ENCODE measurements around the gene VPS25.

VPS25 gene

DNA sequence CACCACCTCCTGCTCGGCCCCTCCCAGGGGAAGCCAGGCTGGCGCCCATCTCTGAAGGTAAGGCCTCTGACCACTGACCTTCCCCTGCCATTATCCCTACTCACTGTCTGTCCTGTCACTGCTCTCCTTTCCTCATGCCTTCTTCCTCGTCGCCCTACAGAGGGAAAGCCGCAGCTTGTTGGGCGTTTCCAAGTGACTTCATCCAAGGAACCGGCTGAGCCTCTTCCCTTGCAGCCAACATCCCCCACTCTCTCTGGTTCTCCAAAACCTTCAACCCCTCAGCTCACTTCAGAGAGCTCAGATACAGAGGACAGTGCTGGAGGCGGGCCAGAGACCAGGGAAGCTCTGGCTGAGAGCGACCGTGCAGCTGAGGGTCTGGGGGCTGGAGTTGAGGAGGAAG is 22.2 kb downstream of the VPS25 start:
- no peak for DNase-seq (ENCODE audit: low spot score)

DNA sequence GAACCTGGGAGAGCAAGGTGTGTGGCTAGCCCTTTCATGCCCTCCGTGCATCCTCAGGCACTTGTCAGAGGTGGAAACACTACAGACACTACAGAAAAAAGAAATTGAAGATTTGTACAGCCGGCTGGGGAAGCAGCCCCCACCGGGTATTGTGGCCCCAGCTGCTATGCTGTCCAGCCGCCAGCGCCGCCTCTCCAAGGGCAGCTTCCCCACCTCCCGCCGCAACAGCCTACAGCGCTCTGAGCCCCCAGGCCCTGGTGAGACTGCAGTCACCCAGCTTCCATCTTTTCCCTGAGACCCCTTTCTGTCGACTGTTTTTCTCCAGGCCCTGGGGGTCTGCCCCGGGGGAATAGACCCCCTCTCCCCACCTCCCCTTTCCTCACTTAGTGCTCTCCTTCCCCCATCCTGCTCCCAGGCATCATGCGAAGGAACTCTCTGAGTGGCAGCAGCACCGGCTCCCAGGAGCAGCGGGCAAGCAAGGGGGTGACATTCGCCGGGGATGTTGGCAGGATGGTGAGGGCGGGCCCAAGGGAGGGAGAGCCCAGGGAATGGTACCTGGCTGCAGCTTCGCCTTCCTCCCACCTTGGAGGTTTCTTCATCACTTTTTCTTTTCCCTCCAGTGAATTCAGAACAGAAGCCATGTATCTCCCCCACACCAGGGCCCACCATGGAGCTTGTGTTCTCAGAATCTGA is 23.0 kb downstream of the VPS25 start:
- no peak for DNase-seq (ENCODE audit: low spot score)

DNA sequence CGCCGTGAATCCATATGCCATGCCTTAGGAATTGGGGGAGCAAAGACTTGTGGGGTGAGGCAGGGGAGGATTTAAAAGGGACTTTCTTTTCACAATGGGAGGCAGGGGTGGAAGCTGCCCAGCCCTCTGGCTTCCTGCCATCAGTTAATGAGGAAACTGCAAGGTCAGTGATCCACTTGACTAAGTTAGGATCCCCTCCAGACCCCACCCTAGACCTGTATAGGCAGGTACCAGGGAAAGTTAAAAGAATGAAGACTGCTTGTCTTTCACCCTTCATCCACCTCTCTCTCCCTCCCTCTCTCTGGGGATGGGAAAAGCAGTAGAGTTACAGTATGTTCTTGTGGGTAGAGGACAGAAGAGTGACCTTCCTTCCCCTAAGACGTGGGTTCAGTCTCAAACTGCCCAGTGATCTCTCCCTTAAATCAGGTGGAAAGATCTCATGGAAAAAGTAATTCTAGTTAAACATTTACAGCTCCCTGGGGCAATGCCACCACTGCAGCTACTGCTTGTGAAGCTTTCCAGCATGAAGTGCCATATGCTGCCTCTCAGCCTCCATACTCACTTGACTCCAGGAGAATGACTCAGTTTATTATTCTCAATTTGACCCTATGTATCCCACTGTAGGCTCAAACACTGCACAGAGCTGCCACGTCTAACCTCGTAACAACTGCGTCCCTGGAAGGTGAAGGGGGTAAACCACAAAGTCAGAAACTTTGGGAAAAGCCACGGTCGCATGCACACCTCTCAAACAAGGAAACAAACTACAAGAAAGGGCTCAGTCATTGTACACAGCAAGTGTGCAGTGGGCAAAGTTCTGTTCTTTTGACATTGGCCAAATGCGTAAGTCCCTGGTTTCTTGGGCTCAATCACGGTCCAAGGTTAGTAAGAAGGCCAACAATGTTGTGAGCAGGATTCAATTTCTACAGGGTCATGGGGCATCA is 24.1 kb downstream of the VPS25 start:
- DNase-seq (ENCODE audit: low spot score): no peak

DNA sequence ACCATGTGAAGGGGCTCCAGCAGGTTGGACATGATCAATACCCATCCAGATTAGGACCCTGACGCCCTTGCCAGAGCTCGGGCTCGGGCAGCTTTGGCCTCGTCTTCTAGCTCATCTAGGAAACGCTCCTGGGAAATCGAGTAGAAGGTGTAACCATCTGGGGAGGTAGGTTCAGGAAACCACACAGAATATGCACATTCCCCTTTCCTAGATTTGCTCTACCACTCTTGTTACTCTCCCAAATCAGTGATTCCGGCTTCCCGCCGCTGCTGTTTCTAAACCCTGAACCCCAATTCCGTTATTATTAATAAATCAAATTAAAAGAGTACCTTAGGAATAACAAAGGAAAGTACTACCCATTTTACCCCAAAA is 24.7 kb downstream of the VPS25 start:
- no peak for DNase-seq (ENCODE audit: low spot score)

DNA sequence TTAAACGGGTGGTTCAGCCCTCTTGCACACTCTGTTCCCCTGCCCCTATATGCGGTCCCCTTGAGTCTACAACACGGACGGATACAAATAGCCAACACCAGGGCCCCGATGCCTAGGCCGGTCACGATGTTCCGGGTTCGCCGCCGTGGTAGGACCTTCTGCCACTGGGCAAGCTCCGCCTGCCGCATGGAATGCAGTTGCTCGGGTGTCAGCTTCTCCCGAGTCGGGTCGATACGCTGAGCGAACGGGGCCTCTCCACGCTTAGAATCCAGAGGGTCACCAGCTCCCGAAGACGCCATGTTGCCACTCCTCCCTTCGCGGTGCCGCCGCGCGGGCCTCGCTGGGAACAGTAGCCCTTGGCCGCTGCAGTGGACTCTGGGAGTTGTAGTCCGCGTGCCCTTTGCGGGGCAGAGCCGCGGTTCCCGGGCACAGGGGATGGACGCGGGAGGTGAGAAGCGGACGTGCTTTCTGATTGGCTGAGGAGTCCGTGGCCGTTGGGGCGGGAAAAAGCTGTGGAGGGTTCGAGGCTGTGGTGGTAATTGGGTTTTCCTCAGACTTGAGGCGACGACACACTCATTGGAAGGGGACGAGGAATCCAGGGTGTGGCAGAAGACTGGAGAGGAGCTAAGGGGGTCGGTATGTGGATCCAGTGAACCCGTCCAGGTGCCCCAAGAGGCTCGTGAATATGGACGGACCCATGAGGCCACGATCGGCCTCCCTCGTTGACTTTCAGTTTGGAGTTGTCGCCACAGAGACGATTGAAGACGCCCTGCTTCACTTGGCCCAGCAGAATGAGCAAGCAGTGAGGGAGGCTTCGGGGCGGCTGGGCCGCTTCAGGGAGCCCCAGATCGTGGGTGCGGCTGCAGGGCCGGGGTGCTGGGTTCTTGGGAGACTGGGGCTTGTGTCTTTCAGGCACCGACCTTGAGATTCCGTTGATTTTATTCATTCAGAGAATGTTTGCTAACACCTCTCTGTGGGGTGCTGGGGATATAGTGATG is 25.4 kb downstream of the VPS25 start, which contains the start of the genes CNTD1 and COA3:
CNTD1 (plus strand) TSS at position 479 of the 998 bp plus-strand sequence; CDS start at position 686, 207 bp downstream.
COA3 (minus strand) TSS at position 322 of the 998 bp plus-strand sequence; CDS start at position 299, 23 bp downstream.
- DNase-seq (ENCODE audit: low spot score): peak; percentile 67

DNA sequence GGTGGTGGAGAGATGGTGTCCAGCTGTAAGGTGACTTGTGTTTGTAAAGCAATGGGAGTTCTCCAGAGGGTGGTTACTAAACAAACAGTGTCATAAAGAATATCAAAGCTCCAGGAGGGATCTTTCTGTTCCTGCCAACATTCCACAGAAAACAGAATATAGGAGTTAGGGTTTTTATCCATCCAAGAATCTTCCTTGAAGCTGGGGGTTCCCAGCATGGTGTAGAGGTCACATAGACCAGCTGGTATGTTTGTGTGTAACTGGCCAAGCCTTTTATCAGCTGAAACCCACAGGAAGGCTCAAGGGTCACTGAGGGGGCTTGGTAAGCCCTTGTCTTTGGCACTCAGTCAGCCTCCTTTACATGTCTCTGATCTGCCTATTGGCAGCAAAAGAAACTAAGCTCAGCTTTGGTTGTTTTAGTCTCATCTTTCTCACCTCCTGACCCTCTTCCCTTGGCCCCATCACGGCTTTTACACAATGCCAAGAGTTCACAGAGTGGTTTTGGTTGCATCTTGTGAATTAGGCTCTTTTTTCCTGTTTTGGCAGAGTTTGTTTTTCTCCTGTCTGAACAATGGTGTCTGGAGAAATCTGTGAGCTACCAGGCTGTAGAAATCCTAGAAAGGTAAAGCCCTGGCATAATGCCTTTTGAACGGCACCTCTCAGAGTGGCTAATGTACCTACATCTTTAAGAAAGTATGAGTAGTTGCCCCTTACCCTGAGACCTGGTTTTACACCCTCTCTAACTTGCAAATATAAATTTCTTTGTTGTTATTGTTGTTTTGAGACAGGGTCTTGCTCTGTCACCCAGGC is 30.0 kb downstream of the VPS25 start:
- DNase-seq (ENCODE audit: low spot score): no peak

DNA sequence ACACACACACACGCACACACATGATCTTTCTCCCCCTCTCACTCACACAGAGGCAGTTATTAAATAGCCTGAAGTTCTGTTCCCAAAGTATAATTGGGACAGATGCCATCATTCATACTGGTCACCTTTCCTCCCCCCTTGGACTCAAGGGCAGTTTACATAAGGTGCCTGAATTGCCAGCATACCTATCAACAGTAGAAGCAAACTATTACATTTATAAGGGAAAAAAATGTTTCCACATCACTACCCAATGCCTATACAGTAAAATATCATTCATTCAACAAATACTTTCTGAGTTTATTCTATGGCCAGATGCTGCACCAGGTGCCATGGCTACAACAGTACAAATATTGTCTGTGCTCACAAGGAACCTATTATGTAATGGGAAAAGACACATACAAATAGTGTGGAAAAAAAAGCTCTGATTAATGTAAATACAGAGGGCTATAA is 31.7 kb downstream of the VPS25 start:
- DNase-seq (ENCODE audit: low spot score): no peak

DNA sequence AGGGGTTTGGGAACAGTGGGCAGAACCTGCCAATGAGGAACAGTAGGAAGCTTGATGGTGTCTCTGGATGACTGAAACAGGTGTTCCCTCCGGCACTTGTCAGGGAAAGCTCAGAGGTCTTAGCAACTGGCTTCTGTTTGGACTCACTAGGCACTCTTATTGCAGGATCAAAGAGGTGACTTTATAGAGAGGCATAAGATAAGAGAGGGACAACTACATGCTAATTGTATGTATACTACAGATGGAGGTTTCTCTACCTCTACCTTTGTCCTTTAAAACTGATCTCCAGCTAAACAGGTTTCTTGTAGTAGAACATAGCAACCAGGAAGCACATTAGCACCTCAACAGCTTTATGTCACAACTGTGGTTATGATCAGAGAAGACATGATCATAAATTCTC is 33.0 kb downstream of the VPS25 start:
- no peak for DNase-seq (ENCODE audit: low spot score)

DNA sequence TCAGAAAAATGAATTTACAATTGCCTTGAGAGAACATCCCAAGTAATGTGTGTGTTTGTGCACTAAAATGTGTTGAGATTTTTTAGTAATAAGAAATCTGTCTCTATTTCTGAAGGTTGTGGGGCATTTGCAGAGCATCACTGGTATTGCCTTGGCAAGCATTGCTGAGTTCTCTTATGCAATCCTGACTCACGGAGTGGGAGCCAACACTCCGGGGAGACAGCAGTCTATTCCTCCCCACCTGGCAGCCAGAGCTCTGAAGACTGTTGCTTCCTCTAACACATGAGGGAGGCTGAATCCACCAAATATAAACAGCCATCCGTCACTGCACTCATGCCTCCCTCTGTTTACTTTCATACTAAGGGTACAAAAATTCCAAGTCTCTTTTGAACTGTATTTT is 36.0 kb downstream of the VPS25 start:
- no peak for DNase-seq (ENCODE audit: low spot score)

DNA sequence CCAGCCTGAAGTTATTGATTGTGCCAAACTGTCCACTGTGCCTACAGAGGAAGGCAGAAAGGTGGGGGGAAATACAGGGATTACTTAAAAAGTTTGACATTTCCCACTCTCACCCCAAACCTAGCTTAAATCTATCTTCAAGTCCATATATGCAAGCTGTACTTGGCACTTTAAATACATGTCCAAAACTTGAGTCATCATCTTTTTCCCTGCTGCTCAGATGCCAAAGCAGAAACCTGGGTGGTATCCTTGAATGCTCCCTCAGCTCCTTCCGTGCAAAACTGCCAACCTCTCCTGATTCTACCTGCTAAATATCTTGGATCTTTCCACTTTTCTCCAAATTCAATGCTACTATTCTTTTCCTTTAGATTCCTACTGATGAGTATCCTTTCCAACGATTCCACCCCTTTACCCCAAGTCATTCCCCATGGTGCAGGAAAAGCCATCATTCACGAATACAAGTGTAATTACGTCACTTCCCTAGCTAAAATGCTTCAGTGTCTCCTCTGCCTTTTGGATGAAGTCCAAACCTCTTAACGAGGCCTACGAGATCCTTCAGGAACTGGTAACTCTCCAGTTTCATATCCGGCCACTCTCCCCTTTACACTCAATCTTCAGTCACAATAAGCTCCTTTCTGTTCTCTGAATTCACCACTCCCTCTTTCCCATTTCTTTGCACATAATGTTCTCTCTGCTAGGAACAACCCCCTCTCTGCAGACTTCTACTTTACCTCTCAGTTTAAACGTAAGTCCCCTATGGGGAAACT is 41.6 kb downstream of the VPS25 start:
- DNase-seq (ENCODE audit: low spot score): no peak

DNA sequence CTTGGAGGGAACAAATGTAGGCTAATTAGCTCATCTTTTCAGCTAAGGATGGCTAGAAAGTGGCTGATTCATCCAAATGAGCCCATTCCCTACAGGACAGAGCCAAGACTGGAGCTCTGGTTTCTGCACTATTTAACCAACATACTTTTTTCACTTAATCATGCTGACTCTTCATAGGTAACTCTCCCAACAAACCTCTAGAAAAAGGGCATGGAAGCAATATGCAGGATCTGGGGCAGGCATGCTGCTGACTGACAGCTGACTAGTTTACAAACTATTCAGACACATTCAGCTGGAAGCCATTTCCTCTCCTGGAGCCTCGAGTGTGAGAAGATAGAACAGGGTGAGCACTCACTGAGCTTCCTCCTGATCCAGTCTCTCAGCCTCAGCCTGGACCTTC is 44.6 kb downstream of the VPS25 start:
- no peak for DNase-seq (ENCODE audit: low spot score)

DNA sequence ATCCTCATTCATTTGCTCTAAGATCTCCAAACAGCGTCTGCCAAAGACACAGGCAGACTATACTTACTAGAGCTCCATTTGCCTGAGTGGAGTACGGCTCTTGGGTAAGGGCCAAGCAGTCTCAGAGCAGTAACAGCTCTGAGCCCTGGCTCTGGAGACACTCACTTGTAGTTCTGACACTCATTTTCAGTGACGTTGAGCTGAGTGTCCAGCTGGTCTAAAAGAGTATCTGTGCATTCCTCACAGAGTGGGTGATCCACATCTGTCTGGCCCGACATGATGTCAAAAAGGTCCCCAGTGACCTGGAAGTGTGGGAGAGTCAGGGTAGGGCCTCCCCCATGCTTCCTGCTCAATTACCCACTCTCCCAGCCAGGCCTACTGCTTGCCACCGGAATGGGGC is 45.1 kb downstream of the VPS25 start:
- no peak for DNase-seq (ENCODE audit: low spot score)

DNA sequence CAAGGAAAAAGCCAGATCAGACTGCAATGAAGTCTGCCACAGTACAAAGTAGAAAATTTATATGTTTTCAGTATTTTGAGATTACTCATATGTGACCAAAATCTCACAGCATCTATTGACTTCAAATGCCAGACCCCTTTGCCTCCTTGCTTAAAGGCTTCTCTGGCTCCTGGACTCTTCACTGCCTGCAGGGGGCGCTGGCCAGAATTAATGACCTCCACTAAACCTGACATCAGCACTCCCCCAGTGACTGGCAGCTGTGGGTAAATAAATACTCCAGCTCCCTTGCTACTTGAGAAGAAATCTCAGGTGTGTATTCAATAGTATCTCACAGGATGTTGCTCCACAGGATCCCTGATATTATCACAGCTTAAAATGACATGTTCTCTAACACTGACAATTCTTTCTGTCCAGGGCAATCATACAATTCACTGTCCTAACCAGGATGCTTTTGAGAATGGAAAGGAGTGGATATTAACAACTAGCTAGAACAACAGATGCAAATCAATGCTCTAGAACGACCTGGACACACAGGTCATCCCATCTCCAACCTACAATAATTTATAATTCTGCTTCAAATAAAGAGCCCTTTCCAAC is 46.8 kb downstream of the VPS25 start:
- DNase-seq (ENCODE audit: low spot score): peak; percentile 50

DNA sequence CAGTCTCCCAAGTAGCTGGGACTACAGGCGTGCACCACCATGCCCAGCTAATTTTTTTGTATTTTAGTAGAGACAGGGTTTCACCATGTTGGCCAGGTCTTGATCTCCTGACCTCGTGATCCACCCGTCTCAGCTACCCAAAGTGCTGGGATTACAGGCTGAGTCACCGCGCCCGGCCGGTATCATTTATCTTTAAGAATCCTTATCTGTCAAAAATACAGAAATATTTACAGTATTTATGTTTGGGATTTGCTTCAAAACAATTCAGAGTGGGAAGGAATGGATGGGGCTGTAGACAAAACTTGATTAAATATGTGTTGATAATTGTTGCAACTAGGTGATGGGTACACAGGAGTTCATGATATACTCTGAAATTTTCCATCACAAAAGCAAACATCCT is 47.9 kb downstream of the VPS25 start:
- DNase-seq (ENCODE audit: low spot score): no peak

DNA sequence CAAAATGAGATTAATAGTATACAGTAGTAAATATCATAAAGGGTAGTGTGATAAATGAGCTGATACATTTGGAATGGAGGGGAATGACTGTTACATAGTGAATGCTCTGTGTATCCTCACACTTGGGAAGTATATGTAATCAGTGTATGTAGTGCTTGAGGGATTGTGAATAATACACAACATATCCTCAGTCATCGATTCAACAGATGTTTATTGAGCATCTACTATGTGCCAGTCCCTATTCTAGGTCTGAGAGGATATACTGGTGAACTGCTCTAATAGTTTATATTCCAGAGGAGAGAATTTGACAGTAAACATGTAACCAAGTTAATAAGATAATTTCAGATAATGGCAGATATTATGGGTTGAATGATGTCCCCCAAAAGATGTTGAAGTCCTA is 54.2 kb downstream of the VPS25 start:
- no peak for DNase-seq (ENCODE audit: low spot score)

Data from CD4-positive, alpha-beta T cell treated with Interleukin-6 at 100 ng/mL for 8 hours (primary cell).